Neural cell (in vitro differentiated cells): ENCODE data around the gene AGRP. TPM values are rescaled to one million over a fixed set of nuclear protein-coding genes. Genes with fewer than 3 reads are reported as not detected.

Experiments used
- H2AFZ ChIP-seq: fragments of 200-600, 300-800 bp; sonication (generic), shearing (Covaris generic); 2 replicates; pipeline ENCODE4 v1.6.0; 2014; ENCODE audit warnings: low read depth, mild to moderate bottlenecking, antibody characterized with exemption, low read length, moderate library complexity
- H3F3A ChIP-seq: fragments of 200-600 bp; shearing (Covaris generic); 2 replicates; pipeline ENCODE4 v1.6.1; 2016; ENCODE audit warnings: mild to moderate bottlenecking, moderate library complexity, mixed read lengths, antibody characterized with exemption, low read length; ENCODE audit not compliant: insufficient read depth, poor library complexity, severe bottlenecking
- H3K27ac ChIP-seq: fragments of 200-600, 300-800 bp; sonication (generic), shearing (Covaris generic); 2 replicates; pipeline ENCODE4 v1.5.1; 2014; ENCODE audit warnings: mild to moderate bottlenecking, low read length, moderate library complexity
- H3K27me3 ChIP-seq: fragments of 300-800, 200-600 bp; sonication (generic), shearing (Covaris generic); 2 replicates; pipeline ENCODE4 v1.6.0; 2014; ENCODE audit warnings: mild to moderate bottlenecking, low read depth, low read length, moderate library complexity; ENCODE audit not compliant: insufficient read depth
- H3K36me3 ChIP-seq: fragments of 300-800, 200-600 bp; sonication (generic), shearing (Covaris generic); 2 replicates; pipeline ENCODE4 v1.5.1; 2014; ENCODE audit warnings: mild to moderate bottlenecking, antibody characterized with exemption, low read length, moderate library complexity; ENCODE audit not compliant: insufficient read depth
- H3K4me2 ChIP-seq: fragments of 300-800, 200-600 bp; sonication (generic), shearing (Covaris generic); 2 replicates; pipeline ENCODE4 v1.6.0; 2014; ENCODE audit warnings: mild to moderate bottlenecking, low read length
- H3K4me3 ChIP-seq: fragments of 300-800, 200-600 bp; sonication (generic), shearing (Covaris generic); 2 replicates; pipeline ENCODE4 v1.5.1; 2014; ENCODE audit warnings: mild to moderate bottlenecking, low read length, moderate library complexity
- H3K79me2 ChIP-seq: fragments of 200-600 bp; shearing (Covaris generic); replicated peaks from 2 replicates; pipeline ENCODE4 v1.6.0; 2014; ENCODE audit warnings: mild to moderate bottlenecking, low read length, moderate library complexity; ENCODE audit not compliant: insufficient read depth
- H3K9ac ChIP-seq: fragments of 300-800, 200-600 bp; sonication (generic), shearing (Covaris generic); 2 replicates; pipeline ENCODE4 v1.6.1; 2016; ENCODE audit warnings: mild to moderate bottlenecking, low read length, mixed read lengths
- H3K9me2 ChIP-seq: fragments of 200-600 bp; shearing (Covaris generic); 2 replicates; pipeline ENCODE4 v1.6.1; 2016; ENCODE audit warnings: mild to moderate bottlenecking, low read length, mixed read lengths; ENCODE audit not compliant: insufficient read depth
- H3K9me3 ChIP-seq: fragments of 200-600, 300-800 bp; sonication (generic), shearing (Covaris generic); 2 replicates; pipeline ENCODE4 v1.6.1; 2016; ENCODE audit warnings: mild to moderate bottlenecking, mixed run types, low read length, moderate library complexity, mixed read lengths
- H4K20me1 ChIP-seq: fragments of 200-600 bp; shearing (Covaris generic); 2 replicates; pipeline ENCODE4 v1.6.1; 2016; ENCODE audit warnings: mild to moderate bottlenecking, mixed run types; ENCODE audit not compliant: insufficient read depth
- CTCF ChIP-seq: fragments of 450-650 bp; IDR thresholded peaks from 2 replicates; pipeline ENCODE4 v1.5.1; 2014; ENCODE audit warnings: antibody characterized with exemption, mild to moderate bottlenecking, moderate library complexity; ENCODE audit not compliant: poor library complexity, severe bottlenecking
- EP300 ChIP-seq: fragments of 450-650 bp; conservative IDR thresholded peaks from 2 replicates; pipeline ENCODE4 v1.6.1; 2014; ENCODE audit warnings: antibody characterized with exemption, mild to moderate bottlenecking, moderate library complexity; ENCODE audit not compliant: poor library complexity, severe bottlenecking
- EZH2 ChIP-seq: fragments of 200-600, 300-800 bp; shearing (Covaris generic), sonication (generic); IDR thresholded peaks from 2 replicates; pipeline ENCODE4 v1.6.1; 2014; ENCODE audit warnings: antibody characterized with exemption, low read length, borderline replicate concordance, mild to moderate bottlenecking; ENCODE audit not compliant: insufficient read depth, poor library complexity, severe bottlenecking
- MXI1 ChIP-seq: fragments of 450-650 bp; conservative IDR thresholded peaks from 2 replicates; pipeline ENCODE4 v1.6.1; 2014; ENCODE audit warnings: antibody characterized with exemption, mild to moderate bottlenecking; ENCODE audit not compliant: poor library complexity, severe bottlenecking
- POLR2AphosphoS5 ChIP-seq: IDR thresholded peaks from 2 replicates; pipeline ENCODE4 v1.6.1; 2012
- REST ChIP-seq: IDR thresholded peaks from 2 replicates; pipeline ENCODE4 v1.6.1; 2012; ENCODE audit warnings: borderline replicate concordance
- SMC3 ChIP-seq: fragments of 450-650 bp; conservative IDR thresholded peaks from 2 replicates; pipeline ENCODE4 v1.6.1; 2014; ENCODE audit warnings: antibody characterized with exemption, mild to moderate bottlenecking, moderate library complexity; ENCODE audit not compliant: poor library complexity
- TAF1 ChIP-seq: IDR thresholded peaks from 2 replicates; pipeline ENCODE4 v1.6.1; 2012; ENCODE audit warnings: low read depth
- polyA plus RNA-seq: library from polyadenylated mRNA; depleted of rRNA; stranded (reverse); fragments of >200 nt; gene quantifications from 2 replicates; pipeline ENCODE4 v1.2.3, GENCODE V29; 2014

Gene AGRP
- polyA plus RNA-seq, 1 donor from 2014 or later, result not detected

GRCh38 chr16:67506468-67506867, 23.1 kb upstream of the AGRP start:
- no peaks in the 10 kb centered on the region for H3K36me3 ChIP-seq

GRCh38 chr16:67504031-67505021, 21.0 kb upstream of the AGRP start:
- no peak overlapping the region for H2AFZ ChIP-seq
- H3K9ac ChIP-seq, result no peak overlapping the region
- H3K4me3 ChIP-seq, result no peak overlapping the region
- H3K9me2 ChIP-seq, result no peaks in the 10 kb centered on the region
- no peaks in the 10 kb centered on the region for H3K36me3 ChIP-seq
- no peaks in the 10 kb centered on the region for H3K79me2 ChIP-seq
- TF ChIP-seq REST (no peak), EZH2 (no peak), SMC3 (no peak), TAF1 (no peak)
- H4K20me1 ChIP-seq, result no peaks in the 10 kb centered on the region
- no peaks in the 10 kb centered on the region for H3F3A ChIP-seq
- H3K9me3 ChIP-seq, result no peaks in the 10 kb centered on the region
- no peak overlapping the region for H3K27ac ChIP-seq
- no peak overlapping the region for H3K4me2 ChIP-seq
- no peaks in the 10 kb centered on the region for H3K27me3 ChIP-seq

More at GRCh38 chr16:67506468-67506867, 23.1 kb upstream of the AGRP start:
- no peaks in the 10 kb centered on the region for H4K20me1 ChIP-seq
- no peaks in the 10 kb centered on the region for H3K9me3 ChIP-seq
- no peaks in the 10 kb centered on the region for H3K27me3 ChIP-seq
- H3K79me2 ChIP-seq, result no peaks in the 10 kb centered on the region
- H3K27ac ChIP-seq, result no peak overlapping the region
- H3K4me3 ChIP-seq, result no peak overlapping the region
- H3K4me2 ChIP-seq, result no peak overlapping the region
- TF ChIP-seq POLR2AphosphoS5, result no peak
- H2AFZ ChIP-seq, result no peak overlapping the region
- no peaks in the 10 kb centered on the region for H3K9me2 ChIP-seq
- no peak overlapping the region for H3K9ac ChIP-seq
- H3F3A ChIP-seq, result no peaks in the 10 kb centered on the region

- H3K4me3 ChIP-seq, result no peak overlapping the region
- no peak overlapping the region for H2AFZ ChIP-seq
- TF ChIP-seq EP300 (no peak), EZH2 (no peak), SMC3 (no peak), POLR2AphosphoS5 (no peak), MXI1 (no peak), TAF1 (no peak), CTCF (no peak), REST (no peak)
- H3K4me2 ChIP-seq, result no peak overlapping the region
- H3K9me3 ChIP-seq, result no peaks in the 10 kb centered on the region
- no peaks in the 10 kb centered on the region for H4K20me1 ChIP-seq
- H3K79me2 ChIP-seq, result no peaks in the 10 kb centered on the region
- no peaks in the 10 kb centered on the region for H3K27me3 ChIP-seq
- H3K9ac ChIP-seq, result no peak overlapping the region
- H3K27ac ChIP-seq, result no peak overlapping the region
- no peaks in the 10 kb centered on the region for H3K9me2 ChIP-seq
- H3K36me3 ChIP-seq, result no peaks in the 10 kb centered on the region
- H3F3A ChIP-seq, result no peaks in the 10 kb centered on the region
Observed at GRCh38 chr16:67499106-67499505, 15.8 kb upstream of the AGRP start.
